TTC549 (cell line): ENCODE measurements around the gene SMYD3.

Experiments used
- FAIRE-seq: peaks from 2 replicates; lab custom pipeline; 2012; peaks lifted over from hg19 to GRCh38; lab: Jason Lieb, UNC

Gene SMYD3

DNA sequence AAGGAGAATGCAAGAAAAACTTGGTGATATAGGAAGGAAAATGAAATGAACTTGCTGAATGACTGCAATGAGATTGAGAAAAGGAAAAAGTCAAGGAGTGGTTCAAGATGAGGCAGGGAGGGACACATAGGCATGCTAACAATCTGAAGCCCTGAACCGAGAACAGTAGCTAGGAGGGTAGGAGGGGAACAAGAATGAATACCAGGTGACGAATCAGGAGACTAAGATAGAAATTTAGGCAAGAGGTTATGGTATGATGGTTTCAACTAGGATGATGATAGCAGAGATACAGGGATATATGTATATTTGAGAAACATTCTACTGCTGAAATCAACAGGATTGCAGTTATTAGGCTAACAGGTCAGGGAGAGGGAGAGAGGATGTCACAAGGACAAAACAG lies 44.1 kb downstream of the SMYD3 start:
- FAIRE-seq, result no peak

DNA sequence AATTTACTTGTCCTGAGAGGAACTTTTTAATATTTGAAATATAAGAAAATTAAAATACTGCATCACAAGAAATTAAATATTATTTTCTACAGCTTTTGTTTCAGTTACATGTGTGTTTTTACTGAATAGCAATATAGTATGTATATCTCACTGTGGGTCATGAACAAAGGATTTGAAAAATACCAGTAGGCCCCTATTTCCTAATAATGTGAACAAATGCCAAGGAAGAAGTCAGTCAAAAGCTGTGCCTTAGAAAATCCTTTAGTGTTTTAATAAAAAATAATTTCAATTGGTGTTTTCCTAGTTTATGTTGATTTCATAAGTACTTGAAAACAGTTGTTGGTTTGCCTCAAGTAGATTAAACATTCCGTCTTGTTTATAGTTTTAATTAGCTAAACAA lies 46.7 kb downstream of the SMYD3 start:
- peak; percentile 29 for FAIRE-seq

DNA sequence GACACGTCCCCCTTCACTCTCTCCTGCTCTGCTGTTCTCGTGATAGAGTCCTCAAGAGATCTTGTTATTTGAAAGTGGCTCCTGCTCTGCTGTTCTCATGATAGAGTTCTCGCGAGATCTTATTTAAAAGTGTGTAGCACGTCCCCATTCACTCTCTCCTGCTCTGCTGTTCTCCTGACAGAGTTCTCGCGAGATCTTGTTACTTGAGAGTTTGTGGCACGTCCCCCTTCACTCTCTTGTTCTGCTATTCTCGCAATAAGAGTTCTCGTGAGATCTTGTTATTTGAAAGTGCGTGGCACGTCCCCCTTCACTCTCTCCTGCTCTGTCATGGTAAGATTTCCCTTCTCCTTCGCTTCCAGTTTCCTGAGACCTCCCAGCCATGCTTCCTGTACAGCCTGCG lies 47.9 kb downstream of the SMYD3 start:
- no peak for FAIRE-seq

DNA sequence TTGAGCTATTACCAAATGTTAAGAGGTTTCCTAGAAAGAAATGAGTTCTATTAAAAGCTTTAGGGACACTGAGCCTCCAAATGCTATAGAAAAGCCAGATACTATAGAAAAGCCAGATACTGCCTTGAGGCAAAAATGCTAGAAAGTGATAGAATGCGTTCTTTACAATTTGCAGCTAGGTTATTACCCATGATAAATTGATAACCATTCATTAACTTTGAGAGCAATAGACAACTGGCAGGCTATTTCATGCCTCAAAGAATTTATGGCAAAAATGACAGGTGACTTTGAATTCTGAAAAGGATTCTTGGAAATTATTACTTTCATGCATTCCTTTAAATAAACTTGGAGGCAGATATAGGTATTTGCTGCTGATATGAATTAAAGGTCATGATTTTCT lies 51.6 kb downstream of the SMYD3 start:
- peak; percentile 43 for FAIRE-seq

DNA sequence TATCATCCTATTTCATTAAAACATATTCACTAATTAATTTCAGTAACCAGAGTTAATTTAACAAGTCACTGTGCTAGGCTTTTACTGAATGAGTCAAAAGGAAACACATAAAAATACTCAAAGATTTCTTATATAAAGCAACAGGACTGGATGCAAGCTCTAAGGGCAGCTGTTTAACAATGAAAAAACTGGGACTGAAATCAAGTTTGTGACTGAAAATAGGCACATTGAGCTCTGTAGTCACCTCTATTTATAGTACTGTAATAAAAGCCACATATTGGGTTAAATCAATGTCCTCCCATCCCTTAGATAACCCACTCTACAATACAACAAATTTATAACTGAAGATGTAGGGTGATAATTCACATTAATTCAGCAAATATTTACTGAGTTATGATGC lies 52.4 kb downstream of the SMYD3 start:
- FAIRE-seq, result no peak

DNA sequence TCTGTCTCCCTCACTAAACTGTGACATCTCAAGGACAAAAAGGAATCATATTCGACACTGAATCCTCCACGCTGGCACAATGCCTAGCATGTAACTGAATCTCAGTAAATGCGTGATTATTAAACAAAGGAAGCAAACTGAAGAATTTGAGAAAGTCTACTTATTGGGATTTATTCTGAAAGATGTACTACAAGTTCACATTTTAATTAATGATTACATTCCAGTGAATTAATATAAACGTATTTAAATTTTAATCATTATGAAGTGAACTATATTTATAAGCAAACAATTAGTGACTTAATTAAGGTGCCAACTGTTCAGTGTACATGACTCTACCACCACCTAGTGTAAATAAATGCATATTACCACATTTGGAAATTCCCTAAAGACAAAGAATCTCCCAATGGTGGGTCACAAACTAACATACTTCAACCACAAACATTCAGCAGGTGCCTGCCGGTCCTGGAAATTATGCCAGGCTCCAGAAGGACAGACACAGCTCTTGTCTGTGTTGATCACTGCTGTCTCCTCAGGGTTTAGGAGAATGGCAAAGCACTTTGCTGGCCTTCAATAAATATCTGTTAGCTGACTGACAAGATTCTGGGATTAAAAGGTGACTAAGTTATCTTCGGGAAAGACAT lies 56.3 kb downstream of the SMYD3 start:
- FAIRE-seq, result peak; percentile 96

DNA sequence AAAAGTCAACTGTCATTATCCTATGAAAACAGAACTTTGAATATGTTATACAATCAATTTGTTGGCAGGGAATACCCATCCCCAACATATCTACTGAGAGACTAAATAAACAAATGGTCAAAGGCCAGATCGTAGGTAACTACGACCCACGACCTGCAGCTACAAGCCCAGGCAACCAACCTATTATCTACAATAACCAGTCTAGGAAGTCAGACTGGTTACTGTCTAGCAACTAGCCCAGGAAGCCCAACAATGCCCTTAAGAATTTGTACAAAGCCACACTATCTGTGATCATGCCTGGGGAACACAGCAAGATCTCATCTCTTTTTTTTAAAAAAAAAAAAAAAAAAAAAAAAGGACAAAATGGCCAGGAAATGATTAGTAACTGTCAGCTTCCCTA lies 58.7 kb downstream of the SMYD3 start:
- no peak for FAIRE-seq

DNA sequence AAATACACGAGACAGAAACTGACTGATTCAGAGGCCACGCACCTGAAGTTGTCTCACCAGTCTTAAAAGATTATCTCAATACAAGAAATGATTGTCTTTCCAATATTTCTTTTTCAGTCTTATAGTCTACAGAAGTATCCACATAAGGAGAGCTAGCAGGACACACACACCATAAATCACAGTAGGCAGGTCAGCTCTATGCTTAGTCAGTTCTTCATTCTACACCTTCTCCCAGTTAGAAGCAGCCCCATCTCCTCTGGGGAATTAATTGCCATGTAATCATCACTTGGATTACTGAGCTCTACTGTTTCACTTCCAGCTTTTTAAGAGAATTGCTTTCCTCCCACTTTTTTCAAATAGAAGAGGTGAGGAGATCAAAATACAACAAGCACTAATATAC lies 59.6 kb downstream of the SMYD3 start:
- no peak for FAIRE-seq

DNA sequence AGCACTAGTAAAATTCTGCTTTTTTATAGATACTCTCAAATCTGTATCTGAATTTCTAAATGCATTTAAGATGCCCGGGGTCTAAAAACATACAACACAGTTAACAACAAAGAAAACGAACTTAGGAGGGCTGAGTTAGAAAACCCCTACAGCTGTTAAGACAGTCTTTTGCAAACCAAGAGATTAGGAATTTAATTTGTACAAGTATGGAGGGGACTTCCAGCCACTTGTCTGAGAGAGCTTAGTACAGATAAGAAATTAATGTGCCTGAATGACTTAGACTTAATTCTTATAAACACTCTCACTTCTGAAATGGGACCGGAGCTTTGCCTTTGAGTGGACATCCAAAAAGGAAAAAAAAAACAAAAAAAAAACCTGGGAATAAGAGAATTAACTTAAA lies 61.6 kb downstream of the SMYD3 start:
- FAIRE-seq, result no peak

DNA sequence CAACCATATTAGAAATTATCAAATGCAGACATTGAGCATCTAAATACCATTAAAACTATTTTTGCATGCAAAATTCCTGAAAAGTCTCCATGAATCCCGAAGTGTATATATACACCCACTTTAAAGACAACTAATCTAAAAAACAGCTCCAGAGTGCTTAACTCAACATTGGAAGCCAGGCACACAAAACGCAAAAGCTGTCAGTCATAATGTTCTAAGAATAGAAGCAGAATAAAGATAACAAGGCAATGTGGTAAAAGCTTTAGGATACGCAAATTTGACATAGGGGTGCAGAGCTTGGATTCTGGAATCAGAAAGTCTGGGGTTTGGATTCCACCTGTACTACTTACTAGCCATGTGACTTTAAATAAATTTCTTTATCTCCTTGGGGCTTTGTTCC lies 62.5 kb downstream of the SMYD3 start:
- FAIRE-seq, result no peak

DNA sequence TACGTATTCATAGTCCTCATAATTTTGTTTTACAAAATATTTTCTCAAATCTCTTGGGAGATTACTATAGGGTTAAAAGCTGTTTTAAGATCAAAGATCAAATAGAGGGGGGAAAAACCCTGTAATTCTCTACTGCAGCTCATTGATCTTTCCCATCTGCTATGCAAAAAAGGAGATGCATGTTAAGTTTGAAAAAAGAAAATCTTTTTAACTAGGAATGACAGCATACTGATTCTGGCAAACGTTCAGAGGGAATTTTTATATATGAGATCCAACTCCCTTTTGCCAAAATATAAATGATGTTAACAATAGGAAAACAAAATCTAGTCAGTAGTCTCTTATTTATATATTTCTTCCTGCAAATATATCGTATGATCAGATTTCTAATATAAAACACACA lies 69.1 kb downstream of the SMYD3 start:
- FAIRE-seq, result peak; percentile 17

DNA sequence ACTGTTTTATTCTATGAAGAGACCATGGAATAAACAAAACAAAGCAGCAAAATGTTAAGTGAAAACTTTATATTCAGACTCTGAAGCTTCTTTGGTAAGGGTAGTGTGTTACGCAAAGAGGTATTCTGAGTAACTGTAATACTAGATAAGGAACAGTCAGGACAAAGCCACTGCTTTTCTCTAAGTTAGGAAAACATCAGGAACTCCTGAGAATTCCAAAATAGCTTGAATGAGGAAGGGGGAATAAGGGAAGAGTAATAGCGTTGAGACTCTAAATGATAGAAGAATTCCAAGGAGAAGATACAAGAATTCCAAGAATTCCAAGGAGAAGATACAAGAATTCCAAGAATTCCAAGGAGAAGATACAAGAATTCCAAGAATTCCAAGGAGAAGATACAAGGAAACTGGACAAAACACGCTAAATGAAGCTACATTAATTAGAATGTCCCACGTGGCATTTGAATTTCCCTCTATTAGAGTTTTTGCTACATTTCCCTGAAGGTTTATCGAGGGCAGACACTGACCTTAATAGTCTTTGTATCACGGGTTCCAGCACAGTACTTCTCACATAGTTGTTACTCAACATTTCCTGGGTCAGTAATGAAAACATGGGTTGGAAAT lies 71.5 kb downstream of the SMYD3 start:
- peak; percentile 51 for FAIRE-seq

DNA sequence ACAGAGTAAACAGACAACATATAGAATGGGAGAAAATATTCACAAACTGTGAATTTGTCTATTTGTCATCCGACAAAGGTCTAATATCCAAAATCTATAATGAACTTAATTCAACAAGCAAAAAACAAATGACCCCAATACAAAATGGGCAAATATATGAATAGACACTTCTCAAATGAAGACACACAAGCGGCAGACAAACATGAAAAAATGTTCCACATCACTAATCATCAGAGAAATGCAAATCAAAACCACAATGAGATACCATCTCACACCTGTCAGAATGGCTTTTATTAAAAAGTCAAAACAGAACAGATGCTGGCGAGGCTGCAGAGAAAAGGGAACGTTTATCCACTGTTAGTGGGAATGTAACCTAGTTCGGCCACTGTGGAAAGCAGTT lies 72.7 kb downstream of the SMYD3 start:
- FAIRE-seq, result peak; percentile 34

DNA sequence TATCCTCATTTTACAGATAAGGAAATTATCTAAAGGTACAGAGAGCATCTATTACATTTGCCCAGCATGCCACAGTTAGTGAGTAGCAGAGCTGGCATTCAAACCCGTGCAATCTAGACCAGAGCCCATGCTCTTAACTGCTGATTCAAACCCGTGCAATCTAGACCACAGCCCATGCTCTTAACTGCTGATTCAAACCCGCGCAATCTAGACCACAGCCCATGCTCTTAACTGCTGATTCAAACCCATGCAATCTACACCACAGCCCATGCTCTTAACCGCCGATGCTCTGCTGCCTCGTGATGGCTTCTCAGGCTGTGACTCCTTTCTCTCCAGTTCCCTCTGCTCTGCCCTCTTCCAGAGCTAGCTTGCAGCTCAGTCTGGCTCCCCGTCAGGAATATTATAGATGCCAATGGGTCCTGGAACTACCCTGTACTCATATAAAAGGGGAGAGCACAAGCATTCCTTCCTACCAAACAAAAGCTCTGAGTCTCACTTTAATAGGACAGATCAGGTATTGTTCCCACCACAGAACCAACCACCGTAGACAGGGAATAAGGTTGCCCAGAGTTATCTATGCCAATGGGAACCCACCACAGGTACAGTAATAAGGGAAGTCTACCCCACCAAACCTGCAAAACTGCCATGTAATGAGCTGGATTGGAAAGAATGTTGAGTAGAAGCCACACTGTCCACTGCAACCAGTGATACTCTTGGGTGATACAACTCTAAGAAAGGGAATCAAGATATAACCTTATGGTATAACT lies 78.4 kb downstream of the SMYD3 start:
- FAIRE-seq, result no peak

DNA sequence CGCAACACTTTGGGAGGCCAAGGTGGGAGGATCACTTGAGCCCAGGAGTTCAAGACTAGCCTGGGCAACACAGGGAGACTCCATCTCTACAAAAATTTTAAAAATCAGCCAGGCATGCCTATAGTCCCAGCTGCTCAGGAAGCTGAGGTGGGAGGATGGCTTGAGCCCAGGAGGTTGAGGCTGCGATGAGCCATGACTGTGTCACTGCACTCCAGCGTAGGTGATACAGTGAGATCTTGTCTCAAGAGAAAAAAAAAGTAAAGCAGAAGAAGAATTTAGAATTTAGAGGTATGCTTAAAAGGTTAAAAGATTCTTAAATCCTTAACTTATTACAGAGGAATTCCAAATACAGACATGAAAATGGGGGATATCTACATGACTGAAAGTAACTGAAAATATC lies 79.5 kb downstream of the SMYD3 start:
- no peak for FAIRE-seq

DNA sequence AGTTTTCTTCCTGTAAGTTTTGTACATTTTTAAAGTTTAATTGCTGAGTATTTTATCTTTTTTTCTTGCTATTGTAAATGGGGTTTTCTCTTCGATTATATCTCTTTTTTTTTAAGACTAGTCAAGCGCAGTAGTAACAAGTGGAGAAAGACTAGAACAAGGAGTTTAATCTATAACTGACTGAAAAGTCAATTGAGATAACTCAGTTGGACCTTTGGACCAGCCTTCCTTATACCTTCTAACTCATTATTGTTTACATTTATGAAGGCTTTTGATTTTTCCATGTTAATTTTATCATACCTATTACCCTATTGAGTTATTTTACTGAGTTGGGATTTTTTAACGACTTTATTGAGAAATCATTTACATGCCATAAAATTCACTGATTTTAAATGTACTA lies 81.2 kb downstream of the SMYD3 start:
- peak; percentile 36 for FAIRE-seq

DNA sequence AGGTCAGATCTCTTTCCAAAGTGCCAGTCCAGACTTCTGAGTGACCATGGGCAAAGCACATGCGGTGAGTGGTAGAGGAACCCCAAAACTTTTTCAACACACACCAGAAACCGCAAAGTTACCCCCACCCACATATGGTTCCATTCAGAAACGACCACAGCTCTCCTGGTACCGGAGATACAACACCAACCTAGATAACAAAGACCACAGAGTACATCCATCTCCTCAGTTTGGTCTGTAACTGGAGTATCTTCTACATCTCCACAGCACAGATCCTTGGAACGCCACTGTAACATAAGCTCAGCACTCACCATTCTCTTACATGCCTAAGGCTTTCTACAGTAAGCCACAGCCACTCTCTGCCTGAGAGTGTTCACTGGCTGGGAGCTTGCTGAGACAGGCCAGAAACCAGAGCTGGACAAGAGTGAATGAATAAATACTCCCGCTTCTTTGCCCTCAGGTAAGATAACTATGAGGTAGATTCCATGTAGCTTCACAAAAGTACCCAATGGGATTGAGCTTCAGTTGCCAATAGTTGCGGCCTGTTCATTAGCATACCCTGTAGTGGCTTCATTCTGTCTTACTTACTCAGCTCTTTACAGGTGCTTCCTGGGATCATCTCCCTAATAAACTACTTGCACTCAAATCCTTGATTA lies 81.8 kb downstream of the SMYD3 start:
- no peak for FAIRE-seq

DNA sequence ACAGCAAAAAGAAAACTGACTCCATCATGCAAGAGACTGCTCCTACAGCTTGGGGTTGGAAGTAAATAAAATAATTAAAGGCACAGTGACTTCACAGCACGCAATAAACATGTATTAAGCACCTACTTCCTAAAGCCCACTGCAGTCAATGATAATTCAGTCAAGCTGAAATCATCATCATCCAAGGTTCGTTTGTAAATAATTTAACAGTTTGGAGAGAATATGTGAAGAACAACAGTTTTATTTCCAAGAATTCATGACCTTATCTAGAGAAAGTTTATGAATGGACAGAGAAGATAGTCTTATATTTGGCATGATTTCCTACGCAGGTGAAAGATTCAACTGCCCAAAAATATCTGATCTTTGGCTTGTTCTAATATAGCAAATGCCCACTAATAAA lies 86.8 kb downstream of the SMYD3 start:
- FAIRE-seq, result no peak

DNA sequence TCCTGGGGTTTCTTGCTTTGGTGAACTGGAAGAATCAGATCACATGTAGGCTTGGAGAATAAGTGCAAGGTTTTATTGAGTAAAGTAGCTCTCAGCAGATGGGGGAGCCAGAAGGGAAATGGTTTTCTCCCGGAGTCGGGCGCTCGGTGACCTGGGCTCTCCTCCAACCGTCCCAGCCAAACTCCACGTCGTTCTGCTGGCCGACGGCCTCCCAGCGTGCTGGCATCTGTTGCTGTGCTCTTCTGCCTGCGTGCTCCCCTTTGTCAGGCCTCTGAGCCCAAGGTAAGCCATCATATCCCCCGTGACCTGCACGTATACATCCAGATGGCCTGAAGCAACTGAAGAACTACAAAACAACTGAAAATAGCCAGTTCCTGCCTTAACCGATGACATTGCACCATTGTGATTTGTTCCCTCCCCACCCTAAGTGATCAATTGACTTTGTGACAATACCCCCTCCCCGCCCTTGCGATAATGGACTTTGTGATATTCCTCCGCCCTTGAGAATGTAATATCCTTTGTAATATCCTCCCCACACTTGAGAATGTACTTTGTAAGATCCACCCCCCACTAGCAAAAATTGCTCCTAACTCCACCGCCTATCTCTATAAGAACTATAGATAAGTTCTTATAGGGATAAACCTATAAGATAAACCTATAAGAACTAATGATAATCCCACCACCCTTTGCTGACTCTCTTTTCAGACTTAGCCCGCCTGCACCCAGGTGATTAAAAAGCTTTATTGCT lies 88.3 kb downstream of the SMYD3 start:
- no peak for FAIRE-seq

DNA sequence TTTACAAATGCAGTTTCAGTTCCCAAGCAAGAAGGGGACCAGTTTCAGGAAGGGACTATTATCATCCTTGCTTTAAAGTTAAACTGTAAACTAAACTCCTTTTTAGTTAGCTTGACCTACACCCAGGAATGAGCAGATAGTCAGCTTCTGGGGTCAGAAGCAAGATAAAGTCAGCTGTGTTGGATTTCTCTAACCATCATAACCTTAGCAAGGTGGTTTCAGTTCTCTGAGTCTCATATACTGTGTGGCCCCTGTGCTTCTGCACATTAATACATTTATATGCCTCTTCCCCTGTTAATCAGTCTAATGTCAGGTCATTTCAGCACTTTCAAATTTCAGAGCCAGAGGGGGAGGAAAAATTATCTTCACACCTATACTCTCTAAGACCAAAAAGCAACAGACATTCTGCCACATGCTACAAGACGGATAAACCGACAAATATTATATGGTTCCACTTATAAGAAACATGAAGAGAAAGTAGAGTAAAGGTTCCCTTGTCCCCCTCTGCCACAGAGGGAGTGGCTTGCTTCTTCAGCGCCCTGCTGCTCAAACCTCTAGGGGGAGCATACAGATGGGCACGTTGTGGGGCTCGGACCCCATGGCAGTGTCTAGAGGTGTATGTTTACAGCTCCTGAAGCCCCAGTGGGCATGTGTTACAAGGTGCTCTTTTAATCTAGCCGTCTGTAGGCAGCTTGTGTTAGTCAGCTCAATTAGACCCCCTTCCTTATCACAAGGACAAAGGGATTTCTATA lies 89.1 kb downstream of the SMYD3 start:
- FAIRE-seq, result no peak

DNA sequence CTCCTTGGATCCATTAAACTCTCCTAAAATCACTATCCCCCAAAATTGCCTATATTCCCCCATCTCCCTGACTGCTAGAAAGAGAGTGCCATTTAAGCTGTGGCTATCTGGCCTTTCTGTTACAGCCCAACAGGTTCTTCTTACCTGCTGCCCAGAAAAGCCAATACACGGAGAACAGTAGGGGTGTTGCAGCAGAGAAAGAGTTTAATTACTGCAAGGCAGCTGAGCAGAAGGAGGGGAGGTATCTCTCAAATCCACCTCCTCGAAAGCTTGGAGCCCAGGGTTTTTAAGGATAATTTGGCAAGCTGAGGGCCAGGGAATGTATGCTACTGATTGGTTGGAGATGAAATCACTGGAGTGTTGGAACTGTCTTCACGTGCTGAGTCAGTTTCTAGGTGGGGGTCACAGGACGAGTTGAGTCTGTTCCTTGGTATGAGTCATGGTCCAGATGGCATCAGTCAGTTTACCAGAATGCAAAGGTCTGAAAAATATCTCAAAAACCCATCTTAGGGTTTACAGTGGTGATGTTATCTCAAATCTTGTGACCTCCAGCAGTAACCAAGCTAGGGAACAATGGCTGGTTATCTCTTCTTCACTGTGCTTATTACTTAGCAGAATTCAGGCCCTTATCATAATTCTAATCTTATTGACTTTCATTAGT lies 89.8 kb downstream of the SMYD3 start:
- FAIRE-seq, result no peak
